ENCODE results near the gene KRT7.

Gene KRT7

GRCh38 chr12:52191841-52192791, 40.9 kb upstream of the KRT7 start, which contains the start of gene KRT80:
KRT80 (minus strand) TSS chr12:52192014; CDS start chr12:52191902, 112 bp downstream.
- Histone ChIP-seq H2AFZ (ENCODE audit: low read depth, low read length) (no peak within 1 kb of the TSS), H3K36me3 (ENCODE audit: insufficient read depth, low read length) (no peaks in the 10 kb centered on the region), H3K9me3 (ENCODE audit: low read length) (no peaks in the 10 kb centered on the region), H3K4me3 (ENCODE audit: low read length) (no peak within 1 kb of the TSS), H3K4me1 (ENCODE audit: insufficient read depth, low read length) (no peaks in the 10 kb centered on the region), H3K27me3 (ENCODE audit: insufficient read depth, low read length) (no peaks in the 10 kb centered on the region)

GRCh38 chr12:52193532-52193931, 39.5 kb upstream of the KRT7 start:
- H2AFZ ChIP-seq (ENCODE audit: low read depth, low read length), result no peak overlapping the region
- no peaks in the 10 kb centered on the region for H3K4me1 ChIP-seq (ENCODE audit: insufficient read depth, low read length)
- H3K27me3 ChIP-seq (ENCODE audit: insufficient read depth, low read length), result no peaks in the 10 kb centered on the region
- H3K9me3 ChIP-seq (ENCODE audit: low read length), result no peaks in the 10 kb centered on the region
- H3K36me3 ChIP-seq (ENCODE audit: insufficient read depth, low read length), result no peaks in the 10 kb centered on the region
- H3K4me3 ChIP-seq (ENCODE audit: low read length), result no peak overlapping the region

- peaks cover 4% of the 10 kb centered on the region for H3K27me3 ChIP-seq (ENCODE audit: insufficient read depth, low read length)
- H3K9me3 ChIP-seq (ENCODE audit: low read length), result no peaks in the 10 kb centered on the region
- no peaks in the 10 kb centered on the region for H3K36me3 ChIP-seq (ENCODE audit: insufficient read depth, low read length)
- no peak overlapping the region for H3K4me3 ChIP-seq (ENCODE audit: low read length)
- H3K4me1 ChIP-seq (ENCODE audit: insufficient read depth, low read length), result no peaks in the 10 kb centered on the region
- H2AFZ ChIP-seq (ENCODE audit: low read depth, low read length), result no peak overlapping the region
These were observed 39.1 kb upstream of the KRT7 start for GRCh38 chr12:52193991-52194390.

- Histone ChIP-seq H3K36me3 (ENCODE audit: insufficient read depth, low read length) (no peaks in the 10 kb centered on the region), H3K9me3 (ENCODE audit: low read length) (no peaks in the 10 kb centered on the region), H2AFZ (ENCODE audit: low read depth, low read length) (no peak overlapping the region), H3K4me1 (ENCODE audit: insufficient read depth, low read length) (no peaks in the 10 kb centered on the region), H3K4me3 (ENCODE audit: low read length) (no peak overlapping the region), H3K27me3 (ENCODE audit: insufficient read depth, low read length) (peaks cover 16% of the 10 kb centered on the region)
These were observed 37.8 kb upstream of the KRT7 start for GRCh38 chr12:52195065-52195730.

- Histone ChIP-seq H3K4me1 (ENCODE audit: insufficient read depth, low read length) (no peaks in the 10 kb centered on the region), H3K9me3 (ENCODE audit: low read length) (no peaks in the 10 kb centered on the region), H3K4me3 (ENCODE audit: low read length) (no peak overlapping the region), H2AFZ (ENCODE audit: low read depth, low read length) (no peak overlapping the region), H3K36me3 (ENCODE audit: insufficient read depth, low read length) (no peaks in the 10 kb centered on the region), H3K27me3 (ENCODE audit: insufficient read depth, low read length) (peaks cover 27% of the 10 kb centered on the region)
These were observed 35.4 kb upstream of the KRT7 start for GRCh38 chr12:52197371-52198231.

GRCh38 chr12:52198454-52199215, 34.4 kb upstream of the KRT7 start:
- Histone ChIP-seq H3K9me3 (ENCODE audit: low read length) (no peaks in the 10 kb centered on the region), H2AFZ (ENCODE audit: low read depth, low read length) (no peak overlapping the region), H3K4me1 (ENCODE audit: insufficient read depth, low read length) (no peaks in the 10 kb centered on the region), H3K27me3 (ENCODE audit: insufficient read depth, low read length) (peaks cover 35% of the 10 kb centered on the region), H3K4me3 (ENCODE audit: low read length) (no peak overlapping the region), H3K36me3 (ENCODE audit: insufficient read depth, low read length) (no peaks in the 10 kb centered on the region)

- H3K27me3 ChIP-seq (ENCODE audit: insufficient read depth, low read length), result peaks cover 37% of the 10 kb centered on the region
- H3K4me1 ChIP-seq (ENCODE audit: insufficient read depth, low read length), result no peaks in the 10 kb centered on the region
- H3K36me3 ChIP-seq (ENCODE audit: insufficient read depth, low read length), result no peaks in the 10 kb centered on the region
- H2AFZ ChIP-seq (ENCODE audit: low read depth, low read length), result no peak overlapping the region
- H3K4me3 ChIP-seq (ENCODE audit: low read length), result no peak overlapping the region
- H3K9me3 ChIP-seq (ENCODE audit: low read length), result no peaks in the 10 kb centered on the region
These were observed 33.6 kb upstream of the KRT7 start for GRCh38 chr12:52199294-52199919.

GRCh38 chr12:52200086-52200780, 32.8 kb upstream of the KRT7 start:
- H3K9me3 ChIP-seq (ENCODE audit: low read length), result no peaks in the 10 kb centered on the region
- no peaks in the 10 kb centered on the region for H3K36me3 ChIP-seq (ENCODE audit: insufficient read depth, low read length)
- peaks cover 37% of the 10 kb centered on the region for H3K27me3 ChIP-seq (ENCODE audit: insufficient read depth, low read length)
- H2AFZ ChIP-seq (ENCODE audit: low read depth, low read length), result no peak overlapping the region
- no peaks in the 10 kb centered on the region for H3K4me1 ChIP-seq (ENCODE audit: insufficient read depth, low read length)
- no peak overlapping the region for H3K4me3 ChIP-seq (ENCODE audit: low read length)

GRCh38 chr12:52200781-52201450, 32.1 kb upstream of the KRT7 start:
- H3K4me1 ChIP-seq (ENCODE audit: insufficient read depth, low read length), result no peaks in the 10 kb centered on the region
- no peak overlapping the region for H3K4me3 ChIP-seq (ENCODE audit: low read length)
- peaks cover 37% of the 10 kb centered on the region for H3K27me3 ChIP-seq (ENCODE audit: insufficient read depth, low read length)
- no peaks in the 10 kb centered on the region for H3K9me3 ChIP-seq (ENCODE audit: low read length)
- H2AFZ ChIP-seq (ENCODE audit: low read depth, low read length), result no peak overlapping the region
- no peaks in the 10 kb centered on the region for H3K36me3 ChIP-seq (ENCODE audit: insufficient read depth, low read length)

GRCh38 chr12:52201451-52201839, 31.6 kb upstream of the KRT7 start:
- no peak overlapping the region for H3K4me3 ChIP-seq (ENCODE audit: low read length)
- no peaks in the 10 kb centered on the region for H3K4me1 ChIP-seq (ENCODE audit: insufficient read depth, low read length)
- no peaks in the 10 kb centered on the region for H3K9me3 ChIP-seq (ENCODE audit: low read length)
- H3K36me3 ChIP-seq (ENCODE audit: insufficient read depth, low read length), result no peaks in the 10 kb centered on the region
- no peak overlapping the region for H2AFZ ChIP-seq (ENCODE audit: low read depth, low read length)
- peaks cover 37% of the 10 kb centered on the region for H3K27me3 ChIP-seq (ENCODE audit: insufficient read depth, low read length)

GRCh38 chr12:52202361-52203078, 30.5 kb upstream of the KRT7 start:
- no peaks in the 10 kb centered on the region for H3K9me3 ChIP-seq (ENCODE audit: low read length)
- no peak overlapping the region for H3K4me3 ChIP-seq (ENCODE audit: low read length)
- no peaks in the 10 kb centered on the region for H3K36me3 ChIP-seq (ENCODE audit: insufficient read depth, low read length)
- H2AFZ ChIP-seq (ENCODE audit: low read depth, low read length), result no peak overlapping the region
- H3K27me3 ChIP-seq (ENCODE audit: insufficient read depth, low read length), result peaks cover 37% of the 10 kb centered on the region
- H3K4me1 ChIP-seq (ENCODE audit: insufficient read depth, low read length), result no peaks in the 10 kb centered on the region

Measured in neuron (in vitro differentiated cells).